Breast epithelium (tissue), 3 donors: ENCODE data around the gene APPL2.

Experiments
- POLR2A ChIP-seq: fragments of 450-650 bp; IDR thresholded peaks from one replicate; pipeline ENCODE4 v1.6.1; 2016; ENCODE audit warnings: antibody characterized with exemption, mild to moderate bottlenecking, moderate library complexity
- POLR2AphosphoS5 ChIP-seq, 3 donors: sonication (generic); formaldehyde crosslinking; IDR thresholded peaks; one replicate each; pipeline ENCODE4 v1.6.1; 2017; ENCODE audit warnings: antibody characterized with exemption in 3 of 3
- TF ChIP-seq, protein P1 (sequence below), 3 donors: fragments of 450-650 bp; IDR thresholded peaks; one replicate each; pipeline ENCODE4 v1.5.1; 2016 to 2017; ENCODE audit warnings: antibody characterized with exemption in 3 of 3, mild to moderate bottlenecking in 3 of 3, moderate library complexity in 3 of 3

DNA sequence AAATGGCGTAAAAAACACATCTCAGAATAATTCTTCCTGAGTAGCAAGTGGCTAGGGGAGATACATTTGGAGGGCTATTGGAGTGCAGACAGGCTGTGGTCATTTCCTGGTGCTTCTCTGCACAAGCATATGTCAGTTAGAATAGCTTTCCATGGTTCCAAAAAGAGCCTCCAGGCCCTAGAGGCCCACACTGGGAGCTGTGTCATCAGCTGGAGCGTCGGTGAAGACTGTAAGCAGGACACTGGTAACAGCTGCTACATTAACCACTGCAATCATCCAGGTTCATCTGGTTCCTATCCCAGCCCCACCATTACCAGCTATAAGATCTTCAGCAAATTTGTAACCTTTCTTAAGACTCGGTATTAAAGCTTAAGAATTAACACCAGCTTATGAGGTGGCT is 31.7 kb upstream of the APPL2 start:
- TF ChIP-seq, protein P1, sequence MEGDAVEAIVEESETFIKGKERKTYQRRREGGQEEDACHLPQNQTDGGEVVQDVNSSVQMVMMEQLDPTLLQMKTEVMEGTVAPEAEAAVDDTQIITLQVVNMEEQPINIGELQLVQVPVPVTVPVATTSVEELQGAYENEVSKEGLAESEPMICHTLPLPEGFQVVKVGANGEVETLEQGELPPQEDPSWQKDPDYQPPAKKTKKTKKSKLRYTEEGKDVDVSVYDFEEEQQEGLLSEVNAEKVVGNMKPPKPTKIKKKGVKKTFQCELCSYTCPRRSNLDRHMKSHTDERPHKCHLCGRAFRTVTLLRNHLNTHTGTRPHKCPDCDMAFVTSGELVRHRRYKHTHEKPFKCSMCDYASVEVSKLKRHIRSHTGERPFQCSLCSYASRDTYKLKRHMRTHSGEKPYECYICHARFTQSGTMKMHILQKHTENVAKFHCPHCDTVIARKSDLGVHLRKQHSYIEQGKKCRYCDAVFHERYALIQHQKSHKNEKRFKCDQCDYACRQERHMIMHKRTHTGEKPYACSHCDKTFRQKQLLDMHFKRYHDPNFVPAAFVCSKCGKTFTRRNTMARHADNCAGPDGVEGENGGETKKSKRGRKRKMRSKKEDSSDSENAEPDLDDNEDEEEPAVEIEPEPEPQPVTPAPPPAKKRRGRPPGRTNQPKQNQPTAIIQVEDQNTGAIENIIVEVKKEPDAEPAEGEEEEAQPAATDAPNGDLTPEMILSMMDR (IDR thresholded peaks at IDR 0.05), result no peak
- TF ChIP-seq POLR2A (no peak), POLR2AphosphoS5 (IDR thresholded peaks at IDR 0.05) (no peak)
